NCI-H526 treated with DMSO at 0.1 percent for 48 hours (cell line): ENCODE data around the gene TUBB2B.
"Not testable (repeated sequence)": the region's sequence is repeated elsewhere in the genome, so short reads cannot be mapped to it uniquely, and the experiment has no call there.

Experiments
- DNase-seq: peaks from one replicate; lab custom pipeline; 2025; lab: John Stamatoyannopoulos, UW

Gene TUBB2B

DNA sequence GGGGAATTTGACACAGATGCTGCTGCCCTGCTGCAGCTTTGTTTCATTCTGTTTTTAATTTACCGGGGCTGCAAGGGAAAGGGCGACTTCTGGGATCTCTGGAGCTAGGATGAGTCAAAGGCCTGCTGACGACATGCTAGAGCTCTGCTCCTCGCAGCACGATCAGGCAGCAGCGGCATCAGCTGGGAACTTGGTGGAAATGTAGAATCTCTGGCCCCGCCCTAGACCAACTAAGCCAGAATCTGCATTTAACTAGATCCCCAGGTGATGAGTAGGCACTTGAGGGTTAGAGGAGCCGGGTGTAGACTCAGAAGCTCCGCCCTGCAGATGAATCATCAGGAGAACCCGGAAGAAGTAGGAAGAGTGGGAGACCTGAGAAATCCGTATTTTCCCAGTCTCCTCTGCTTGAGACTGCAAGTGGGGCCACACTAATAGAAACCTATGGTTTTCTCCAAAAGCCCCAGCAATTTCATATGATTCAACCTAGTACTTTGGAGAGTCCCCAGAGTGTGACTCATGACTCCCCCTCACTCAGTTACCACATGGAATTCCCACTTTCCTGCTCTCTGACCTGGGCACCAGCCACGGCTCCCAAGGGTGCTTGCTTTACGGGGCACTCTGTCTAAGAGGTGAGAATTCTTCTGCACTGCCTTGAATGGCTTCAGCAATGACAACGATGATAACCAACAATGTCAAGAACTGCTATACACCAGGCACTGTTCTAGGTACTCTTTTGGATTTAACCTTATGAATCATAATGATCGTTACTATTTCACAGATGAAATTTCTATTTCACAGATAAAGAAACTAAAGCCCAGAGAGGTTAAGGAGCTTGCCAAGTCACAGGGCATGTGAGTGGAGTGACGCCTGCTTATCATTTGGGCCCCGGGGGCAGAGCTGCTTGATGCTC is 18.1 kb downstream of the TUBB2B start:
- peak; percentile 35 for DNase-seq

GRCh38 chr6:3208775-3209113 is 18.7 kb downstream of the TUBB2B start:
- no peak for DNase-seq

DNA sequence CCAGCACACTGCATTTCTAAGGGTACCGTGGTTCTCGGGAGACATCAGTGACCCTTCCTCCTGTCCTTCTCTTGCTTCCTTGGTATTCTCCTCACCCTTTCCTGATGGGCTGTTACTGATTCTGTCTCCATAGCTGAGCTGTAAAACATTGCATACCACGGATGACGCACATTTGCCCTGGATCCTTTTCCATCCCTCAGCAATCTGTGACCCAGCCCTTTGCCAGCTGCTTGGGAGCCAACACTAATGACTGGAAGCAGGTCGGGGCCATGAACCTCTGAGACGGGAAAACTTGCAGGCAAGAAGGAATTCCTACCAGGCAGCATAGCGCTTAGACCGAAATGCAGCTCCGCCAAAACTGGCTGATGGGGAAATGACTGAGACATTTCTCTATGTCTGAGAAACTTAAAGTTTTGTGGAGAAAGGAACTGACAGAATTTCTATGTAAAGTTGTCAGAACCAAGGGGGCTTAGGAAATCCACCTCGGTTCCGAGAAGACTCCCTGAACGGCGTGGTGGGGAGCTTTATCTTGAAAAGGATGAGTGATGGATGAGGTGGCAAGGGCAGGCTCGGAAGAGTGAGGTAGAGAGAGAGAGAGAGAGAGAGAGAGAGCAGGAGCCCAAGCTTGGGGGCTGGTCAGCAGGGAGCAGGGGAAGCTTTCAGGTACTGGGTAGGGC is 19.2 kb downstream of the TUBB2B start:
- no peak for DNase-seq

GRCh38 chr6:3206339-3207015 is 21.0 kb downstream of the TUBB2B start:
- DNase-seq, result no peak

DNA sequence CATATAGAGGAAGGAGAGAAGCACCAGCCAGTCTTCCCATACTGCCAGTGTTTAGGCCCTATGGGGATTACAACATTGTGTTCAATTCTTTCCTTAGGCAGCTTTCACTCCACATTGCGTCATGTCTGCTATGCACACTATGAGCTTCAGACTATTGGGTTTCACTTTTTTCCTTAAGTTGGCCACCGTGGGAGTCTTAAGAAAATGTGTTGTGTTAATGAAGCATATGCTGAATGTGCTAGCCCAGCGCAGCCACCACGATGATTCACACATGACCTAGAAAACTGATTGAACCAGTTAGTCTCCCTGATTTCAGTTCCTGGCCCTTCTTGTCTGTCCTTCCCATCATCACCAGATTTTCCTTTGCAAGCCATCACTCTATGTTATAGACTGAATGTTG is 21.5 kb downstream of the TUBB2B start:
- DNase-seq, result no peak

- no peak for DNase-seq
Observed at GRCh38 chr6:3204921-3205320, 22.5 kb downstream of the TUBB2B start.

DNA sequence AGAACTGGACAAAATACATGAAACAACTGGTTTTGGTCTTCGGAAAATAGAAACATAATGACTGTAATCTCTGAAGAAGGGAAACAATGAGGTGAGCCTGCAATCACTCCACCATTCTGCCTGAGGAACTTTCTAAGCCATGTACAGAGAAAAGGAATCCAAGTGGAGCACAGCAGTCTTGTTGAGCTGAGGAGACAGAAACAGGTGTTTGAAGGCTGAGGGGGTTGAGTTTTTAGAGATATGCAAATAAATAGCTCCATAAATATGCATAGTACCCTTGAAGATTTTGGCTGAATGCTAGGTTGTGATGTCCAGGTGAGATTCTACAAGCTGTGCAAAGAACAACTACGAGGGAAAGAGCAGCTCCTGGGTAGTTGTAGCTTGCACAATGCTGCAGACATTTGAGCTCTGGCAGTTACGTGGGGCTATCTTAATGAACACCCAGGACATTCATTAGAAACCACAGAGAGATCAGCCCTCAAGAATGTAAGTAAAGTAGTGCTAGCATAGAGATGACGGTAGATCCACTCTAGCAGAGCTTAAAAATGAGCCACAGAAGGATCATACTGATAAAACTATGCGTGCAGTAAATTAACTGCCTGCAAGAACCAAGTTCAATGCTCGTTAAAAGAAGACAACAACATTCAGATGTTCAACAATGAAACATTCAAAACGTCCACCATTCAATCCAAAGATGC is 24.3 kb downstream of the TUBB2B start:
- DNase-seq, result peak; percentile 32

DNA sequence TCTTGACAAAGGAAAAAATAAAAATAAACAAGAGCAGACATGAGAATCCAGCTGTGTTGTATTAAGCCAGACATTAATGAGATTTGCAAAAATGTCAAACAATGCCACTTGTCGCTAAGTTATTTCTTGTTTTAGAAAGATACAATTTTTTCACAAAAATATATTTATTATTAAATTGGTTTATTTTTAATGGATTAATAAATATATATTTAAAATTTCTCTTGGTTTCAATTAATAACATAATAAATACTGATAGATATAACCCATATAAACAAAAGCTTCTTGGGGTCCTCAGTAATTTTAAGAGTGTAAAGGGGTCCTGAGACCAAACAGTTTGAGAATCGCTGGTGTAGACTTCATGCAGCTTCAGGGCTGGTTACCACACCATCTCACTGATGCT is 26.1 kb downstream of the TUBB2B start:
- DNase-seq, result no peak

- no peak for DNase-seq
Observed at GRCh38 chr6:3200682-3201081, 26.8 kb downstream of the TUBB2B start.

GRCh38 chr6:3199382-3199781 is 28.1 kb downstream of the TUBB2B start:
- no peak for DNase-seq

DNA sequence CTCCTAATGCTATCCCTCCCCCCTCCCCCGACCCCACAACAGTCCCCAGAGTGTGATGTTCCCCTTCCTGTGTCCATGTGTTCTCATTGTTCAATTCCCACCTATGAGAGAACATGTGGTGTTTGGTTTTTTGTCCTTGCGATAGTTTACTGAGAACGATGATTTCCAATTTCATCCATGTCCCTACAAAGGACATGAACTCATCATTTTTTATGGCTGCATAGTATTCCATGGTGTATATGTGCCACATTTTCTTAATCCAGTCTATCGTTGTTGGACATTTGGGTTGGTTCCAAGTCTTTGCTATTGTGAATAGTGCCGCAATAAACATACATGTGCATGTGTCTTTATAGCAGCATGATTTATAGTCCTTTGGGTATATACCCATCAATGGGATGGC is 29.7 kb downstream of the TUBB2B start:
- DNase-seq, result not testable (repeated sequence)

DNA sequence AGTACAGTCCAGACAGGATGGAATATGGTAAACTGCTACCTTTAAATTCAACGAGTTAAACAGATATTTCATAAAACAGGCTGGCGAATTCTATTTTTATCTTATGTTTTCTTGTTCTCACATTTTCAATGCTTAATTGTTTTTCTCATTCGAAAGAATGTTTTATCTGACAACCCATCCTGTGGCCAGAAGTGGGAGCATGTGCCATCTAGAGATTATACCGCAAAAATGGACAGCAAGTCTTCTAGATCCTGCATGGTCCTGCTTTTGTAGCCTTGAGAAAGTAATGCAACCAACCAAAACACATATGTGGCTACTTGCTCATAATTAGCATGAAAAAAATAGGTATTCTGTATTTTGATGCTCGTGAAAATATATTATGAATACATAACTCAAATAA is 30.7 kb downstream of the TUBB2B start:
- DNase-seq, result no peak

GRCh38 chr6:3195695-3196497 is 31.6 kb downstream of the TUBB2B start:
- no peak for DNase-seq

GRCh38 chr6:3195420-3195694 is 32.1 kb downstream of the TUBB2B start:
- no peak for DNase-seq

DNA sequence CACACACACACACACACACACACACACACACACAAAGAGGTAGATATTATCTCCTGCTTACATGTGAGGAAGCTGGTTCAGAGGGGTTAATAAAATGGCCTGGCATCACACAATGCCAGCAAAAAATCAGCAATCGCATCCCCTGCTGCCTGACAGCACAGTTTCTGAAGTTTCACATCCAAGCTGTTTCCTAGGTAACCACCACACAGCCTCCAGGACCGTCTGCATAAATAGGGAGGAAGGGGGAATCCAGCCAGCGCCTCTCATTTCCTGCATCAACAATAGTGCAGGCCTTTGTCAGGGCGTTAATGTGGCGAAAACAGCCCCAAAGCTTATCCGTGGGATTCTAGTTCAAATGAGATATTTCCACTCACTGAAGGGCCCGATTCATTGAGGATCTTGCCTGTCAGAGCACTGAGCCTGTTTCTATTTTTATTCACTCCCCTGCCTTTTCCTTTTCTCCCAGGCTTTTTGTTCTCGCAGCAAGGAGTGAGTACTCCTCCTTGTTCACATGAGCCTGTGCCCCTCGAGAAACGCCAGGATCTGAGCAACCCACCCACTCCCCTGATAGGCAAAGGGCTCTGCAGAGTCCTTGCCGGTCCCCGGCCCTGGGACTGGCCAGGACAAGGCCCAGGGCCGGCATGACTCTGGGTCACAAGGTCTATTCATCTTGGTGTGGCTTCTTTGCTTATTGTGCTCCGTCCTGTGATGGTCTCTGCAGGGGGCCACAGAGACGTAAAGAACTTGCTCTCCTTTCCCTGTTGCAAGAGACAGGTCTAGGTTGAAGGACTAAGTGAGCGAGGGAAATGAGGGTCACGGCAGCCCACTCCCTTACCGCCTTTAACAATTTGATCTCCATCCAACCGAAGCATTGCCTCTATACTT is 32.7 kb downstream of the TUBB2B start:
- no peak for DNase-seq

GRCh38 chr6:3193102-3193849 is 34.2 kb downstream of the TUBB2B start:
- DNase-seq, result no peak

- no peak for DNase-seq
Observed at GRCh38 chr6:3190779-3191178, 36.7 kb downstream of the TUBB2B start.

DNA sequence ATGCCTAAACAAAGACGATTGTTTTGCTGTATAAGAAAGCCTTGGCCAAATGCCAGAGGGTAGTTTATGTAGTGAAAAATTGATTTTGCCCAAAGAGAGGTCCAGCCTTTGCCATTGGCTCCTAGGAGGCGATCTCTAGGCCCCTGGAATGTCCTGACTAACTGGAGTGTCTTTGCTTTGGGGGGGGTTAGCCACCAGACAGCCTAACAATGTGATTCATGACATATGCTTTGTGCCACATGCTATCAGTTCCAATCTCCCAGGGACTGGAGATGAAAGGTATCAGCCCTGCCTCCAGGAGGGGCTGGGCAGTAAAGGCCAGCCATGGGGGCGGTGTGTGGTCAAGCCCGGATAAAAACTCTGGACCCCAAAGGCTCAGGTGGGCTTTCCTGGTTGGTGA is 37.4 kb downstream of the TUBB2B start:
- DNase-seq, result no peak

DNA sequence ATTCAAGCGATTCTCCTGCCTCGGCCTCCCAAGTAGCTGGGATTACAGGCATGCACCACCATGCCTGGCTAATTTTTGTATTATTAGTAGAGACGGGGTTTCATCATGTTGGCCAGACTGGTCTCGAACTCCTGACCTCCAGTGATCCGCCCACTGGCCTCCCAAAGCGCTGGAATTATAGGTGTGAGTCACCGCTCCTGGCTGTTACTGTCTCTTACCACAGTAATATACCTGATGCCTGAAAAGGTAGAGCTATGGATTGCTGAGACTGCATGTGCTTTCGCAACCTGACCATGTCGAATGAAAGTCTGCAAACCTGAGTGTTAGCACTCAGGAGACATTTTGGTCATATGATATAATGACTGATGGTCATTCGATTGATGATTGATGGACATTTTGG is 38.3 kb downstream of the TUBB2B start:
- not testable (repeated sequence) for DNase-seq

- no peak for DNase-seq
Observed at GRCh38 chr6:3188262-3188661, 39.2 kb downstream of the TUBB2B start.
